ENCODE results near the gene KANTR.
A peak's percentile ranks its signal among the peaks of the same experiment; 100 is the strongest.

The KANTR gene

GRCh38 chrX:53073115-53073586, 20.8 kb upstream of the KANTR start:
- TF ChIP-seq CTCF (conservative IDR thresholded peaks at IDR 0.05; ENCODE audit: low read length) = no peak
- no peak for DNase-seq (ENCODE audit: low read depth)
- no peak overlapping the region for H3K4me3 ChIP-seq (ENCODE audit: low read length)

- DNase-seq (ENCODE audit: low read depth) = no peak
- H3K4me3 ChIP-seq (ENCODE audit: low read length) = no peak overlapping the region
- no peak for TF ChIP-seq CTCF (conservative IDR thresholded peaks at IDR 0.05; ENCODE audit: low read length)
Measured at GRCh38 chrX:53075011-53075410, 18.9 kb upstream of the KANTR start.

- H3K4me3 ChIP-seq (ENCODE audit: low read length) = no peak overlapping the region
- no peak for TF ChIP-seq CTCF (conservative IDR thresholded peaks at IDR 0.05; ENCODE audit: low read length)
- no peak for DNase-seq (ENCODE audit: low read depth)
Measured at GRCh38 chrX:53076671-53077070, 17.3 kb upstream of the KANTR start.

GRCh38 chrX:53077207-53078197, 16.4 kb upstream of the KANTR start:
- no peak for DNase-seq (ENCODE audit: low read depth)
- no peak overlapping the region for H3K4me3 ChIP-seq (ENCODE audit: low read length)
- no peak for TF ChIP-seq CTCF (conservative IDR thresholded peaks at IDR 0.05; ENCODE audit: low read length)

GRCh38 chrX:53078943-53079342, 15.0 kb upstream of the KANTR start:
- no peak for DNase-seq (ENCODE audit: low read depth)
- H3K4me3 ChIP-seq (ENCODE audit: low read length) = no peak overlapping the region
- TF ChIP-seq CTCF (conservative IDR thresholded peaks at IDR 0.05; ENCODE audit: low read length) = no peak

- peak overlapping the region; percentile 35 for H3K4me3 ChIP-seq (ENCODE audit: low read length)
- TF ChIP-seq CTCF (conservative IDR thresholded peaks at IDR 0.05; ENCODE audit: low read length) = no peak
- DNase-seq (ENCODE audit: low read depth) = no peak
Measured at GRCh38 chrX:53080628-53081580, 13.0 kb upstream of the KANTR start.

All from AG10803 (cell line).